ENCODE measurements around the gene FADS2. TPM values are rescaled to one million over a fixed set of nuclear protein-coding genes. Genes with fewer than 3 reads are reported as not detected.

FADS2 gene
- total RNA-seq, 1 donor from 2014 or later: 37.6 TPM

- H3K4me1 ChIP-seq: no peaks in the 10 kb centered on the region
- H3K36me3 ChIP-seq: peaks cover 0 to 17% of the 10 kb centered on the region in 2 donors
- H3K4me3 ChIP-seq: no peak overlapping the region
- no peaks in the 10 kb centered on the region for H3K27me3 ChIP-seq
- no peaks in the 10 kb centered on the region for H3K9me3 ChIP-seq
- intact Hi-C loops (cut with DNase I): loop anchor here (2.0 kb wide), 1 partner anchor 101 kb away; no protein-coding TSS in a partner anchor
- DNase-seq (ENCODE audit: low spot score in 2 of 2): no peak
- no peak for TF ChIP-seq CTCF (IDR thresholded peaks at IDR 0.05)
- H3K27ac ChIP-seq: peak overlapping the region in 1 of 2 donors; percentile 49
Observed at GRCh38 chr11:61898247-61898582, 70.1 kb downstream of the FADS2 start.

GRCh38 chr11:61899146-61899841, 71.2 kb downstream of the FADS2 start:
- Histone ChIP-seq H3K36me3 (peaks cover 0 to 21% of the 10 kb centered on the region in 2 donors), H3K4me3 (no peak overlapping the region), H3K4me1 (no peaks in the 10 kb centered on the region), H3K27ac (peak overlapping the region in 1 of 2 donors; percentile 30), H3K9me3 (no peaks in the 10 kb centered on the region), H3K27me3 (no peaks in the 10 kb centered on the region)
- DNase-seq (ENCODE audit: low spot score in 2 of 2): peak in 1 of 2 donors; percentile 91
- intact Hi-C loops (cut with DNase I): loop anchor here (1.0 to 2.0 kb wide), 5 partner anchors 28 to 209 kb away; no protein-coding TSS in a partner anchor
- TF ChIP-seq CTCF (IDR thresholded peaks at IDR 0.05): peak; percentile 99 to 100 (median 99)

GRCh38 chr11:61900251-61900650, 72.2 kb downstream of the FADS2 start:
- no peak for TF ChIP-seq CTCF (IDR thresholded peaks at IDR 0.05)
- H3K27ac ChIP-seq: no peak overlapping the region
- no peak overlapping the region for H3K4me3 ChIP-seq
- no peaks in the 10 kb centered on the region for H3K4me1 ChIP-seq
- no peaks in the 10 kb centered on the region for H3K9me3 ChIP-seq
- no peak for DNase-seq (ENCODE audit: low spot score in 2 of 2)
- no peaks in the 10 kb centered on the region for H3K27me3 ChIP-seq
- H3K36me3 ChIP-seq: peaks cover 0 to 30% of the 10 kb centered on the region in 2 donors
- intact Hi-C loops (cut with DNase I): no loop called here

GRCh38 chr11:61901397-61901796, 73.3 kb downstream of the FADS2 start:
- no peaks in the 10 kb centered on the region for H3K4me1 ChIP-seq

GRCh38 chr11:61902313-61902712, 74.2 kb downstream of the FADS2 start:
- intact Hi-C loops (cut with DNase I): no loop called here
- no peak for DNase-seq (ENCODE audit: low spot score in 2 of 2)
- Histone ChIP-seq H3K27me3 (no peaks in the 10 kb centered on the region), H3K9me3 (no peaks in the 10 kb centered on the region), H3K27ac (no peak overlapping the region), H3K36me3 (peaks cover 14 to 50% of the 10 kb centered on the region in 2 donors), H3K4me3 (no peak overlapping the region), H3K4me1 (no peaks in the 10 kb centered on the region)
- no peak for TF ChIP-seq CTCF (IDR thresholded peaks at IDR 0.05)

More at GRCh38 chr11:61901397-61901796, 73.3 kb downstream of the FADS2 start:
- TF ChIP-seq CTCF (IDR thresholded peaks at IDR 0.05): no peak
- no peak for DNase-seq (ENCODE audit: low spot score in 2 of 2)
- no peaks in the 10 kb centered on the region for H3K9me3 ChIP-seq
- intact Hi-C loops (cut with DNase I): no loop called here
- peaks cover 6 to 41% of the 10 kb centered on the region in 2 donors for H3K36me3 ChIP-seq
- no peak overlapping the region for H3K4me3 ChIP-seq
- H3K27me3 ChIP-seq: no peaks in the 10 kb centered on the region
- no peak overlapping the region for H3K27ac ChIP-seq

Data from ascending aorta (tissue), 2 donors.